Brain microvascular endothelial cell (primary cell): ENCODE data around the gene IER5.
A peak's percentile ranks its signal among the peaks of the same experiment; 100 is the strongest.

ENCODE experiments used
- DNase-seq: peaks from one replicate; pipeline ENCODE4 v3.0.0-alpha.2; 2020
- H3K27ac ChIP-seq: fragments of 250-450 bp; sonication (Bioruptor Pico); 2 replicates; pipeline ENCODE4 v1.5.1; 2020; ENCODE audit warnings: mild to moderate bottlenecking, moderate library complexity
- H3K27me3 ChIP-seq: fragments of 250-450 bp; sonication (Bioruptor Pico); replicated peaks from 2 replicates; pipeline ENCODE4 v1.5.1; 2020; ENCODE audit warnings: mild to moderate bottlenecking
- H3K36me3 ChIP-seq: fragments of 250-450 bp; sonication (Bioruptor Pico); replicated peaks from 2 replicates; pipeline ENCODE4 v1.5.1; 2020; ENCODE audit warnings: mild to moderate bottlenecking
- H3K4me3 ChIP-seq: 2 replicates; pipeline ENCODE4 v1.5.1; 2011; ENCODE audit warnings: low read depth, mild to moderate bottlenecking, control low read depth, low read length, moderate library complexity
- CTCF ChIP-seq: IDR thresholded peaks from 2 replicates; pipeline ENCODE4 v1.5.1; 2011; ENCODE audit warnings: low read depth, mild to moderate bottlenecking, moderate library complexity, low read length, control low read depth, inconsistent platforms; ENCODE audit errors: missing control alignments
- in situ Hi-C: cut with HindIII; loops from 2 replicates; pipeline ENCODE4 v1.10.0; 2017; ENCODE audit warnings: low sequenced_read_pairs, low pct_ligation_motif_present

The IER5 gene

GRCh38 chr1:181134543-181135436 is 46.3 kb downstream of the IER5 start:
- Histone ChIP-seq H3K27ac (peak overlapping the region; percentile 84), H3K27me3 (no peaks in the 10 kb centered on the region), H3K4me3 (no peak overlapping the region), H3K36me3 (no peaks in the 10 kb centered on the region)
- DNase-seq, result peak; percentile 49
- TF ChIP-seq CTCF, result no peak
- in situ Hi-C loops, result no loop called here

GRCh38 chr1:181135437-181135731 is 46.9 kb downstream of the IER5 start:
- Histone ChIP-seq H3K36me3 (no peaks in the 10 kb centered on the region), H3K4me3 (no peak overlapping the region), H3K27me3 (no peaks in the 10 kb centered on the region), H3K27ac (peak overlapping the region; percentile 84)
- DNase-seq, result peak; percentile 43
- in situ Hi-C loops, result no loop called here
- peak; percentile 59 for TF ChIP-seq CTCF

- in situ Hi-C loops, result no loop called here
- DNase-seq, result peak; percentile 86
- no peak for TF ChIP-seq CTCF
- Histone ChIP-seq H3K36me3 (no peaks in the 10 kb centered on the region), H3K27me3 (no peaks in the 10 kb centered on the region), H3K27ac (peak overlapping the region; percentile 84), H3K4me3 (no peak overlapping the region)
These were observed 47.6 kb downstream of the IER5 start for GRCh38 chr1:181135815-181136737.

- TF ChIP-seq CTCF, result no peak
- H3K36me3 ChIP-seq, result no peaks in the 10 kb centered on the region
- in situ Hi-C loops, result no loop called here
- no peak overlapping the region for H3K27ac ChIP-seq
- no peak overlapping the region for H3K4me3 ChIP-seq
- no peaks in the 10 kb centered on the region for H3K27me3 ChIP-seq
- DNase-seq, result no peak
These were observed 48.2 kb downstream of the IER5 start for GRCh38 chr1:181136738-181137122.

GRCh38 chr1:181137217-181137743 is 48.8 kb downstream of the IER5 start:
- H3K27ac ChIP-seq, result no peak overlapping the region
- H3K36me3 ChIP-seq, result no peaks in the 10 kb centered on the region
- in situ Hi-C loops, result no loop called here
- H3K27me3 ChIP-seq, result no peaks in the 10 kb centered on the region
- no peak for DNase-seq
- H3K4me3 ChIP-seq, result no peak overlapping the region
- TF ChIP-seq CTCF, result no peak
